Endothelial cell of umbilical vein (primary cell): ENCODE measurements around the gene SEPTIN10. TPM values are rescaled to one million over a fixed set of nuclear protein-coding genes. Genes with fewer than 3 reads are reported as not detected.

Experiments
- BruUV-seq: library from RNA; stranded (reverse); fragments of 400-500 nt; replicated peaks from 2 replicates; lab custom pipeline; 2021; lab: Mats Ljungman, UMichigan
- CTCF ChIA-PET: fragments of 300-600, 350-600 bp; sonication (Branson Sonifier 250); formaldehyde crosslinking; loops from one replicate; lab custom pipeline; 2021; ENCODE audit warnings: antibody characterized with exemption, inconsistent platforms; lab: Charles Lee
- POLR2A ChIA-PET: fragments of 300-600, 350-600 bp; sonication (Branson Sonifier 250); formaldehyde crosslinking; loops from one replicate; lab custom pipeline; 2021; ENCODE audit warnings: antibody characterized with exemption, inconsistent platforms; lab: Charles Lee
- DNase-seq: peaks from one replicate; pipeline ENCODE4 v3.0.0-alpha.2; 2011; ENCODE audit warnings: low read depth, low spot score
- FAIRE-seq: peaks from 2 replicates; lab custom pipeline; 2011; peaks lifted over from hg19 to GRCh38; lab: Jason Lieb, UNC
- H2AFZ ChIP-seq: 2 replicates; pipeline ENCODE4 v1.6.0; 2012; ENCODE audit warnings: low read depth, low read length, control low read depth, inconsistent platforms
- H3K27ac ChIP-seq: 2 replicates; pipeline ENCODE4 v1.5.1; 2011; ENCODE audit warnings: low read depth, mild to moderate bottlenecking, control low read depth, low read length, moderate library complexity; ENCODE audit not compliant: insufficient read depth
- H3K27me3 ChIP-seq, 2 experiments: 2 replicates each; pipeline versions ENCODE4 v1.6.0 to v1.6.1; 2011; ENCODE audit warnings: low read length in 2 of 2, mixed read lengths in 1 of 2; ENCODE audit not compliant: control insufficient read depth in 2 of 2, insufficient read depth in 2 of 2
- H3K36me3 ChIP-seq, 2 experiments: 2 replicates in 1 of 2; 3 replicates in 1 of 2; pipeline ENCODE4 v1.5.1; 2011; ENCODE audit warnings: low read length in 2 of 2, mild to moderate bottlenecking in 1 of 2, moderate library complexity in 1 of 2; ENCODE audit not compliant: control insufficient read depth in 2 of 2, insufficient read depth in 2 of 2; ENCODE audit errors: extremely low read depth in 1 of 2
- H3K4me1 ChIP-seq: 3 replicates; pipeline ENCODE4 v1.5.1; 2011; ENCODE audit warnings: mild to moderate bottlenecking, low read length; ENCODE audit not compliant: control insufficient read depth, insufficient read depth; ENCODE audit errors: extremely low read depth
- H3K4me2 ChIP-seq: 2 replicates; pipeline ENCODE4 v1.6.1; 2011; ENCODE audit warnings: low read length, control low read depth, mixed read lengths; ENCODE audit not compliant: insufficient read depth
- H3K4me3 ChIP-seq, 3 experiments: fragments of 200-600 bp in 1 of 3; sonication (generic), shearing (Covaris generic) in 1 of 3; replicated peaks in 1 of 3; 2 replicates each; pipeline ENCODE4 v1.5.1; 2011 to 2016; ENCODE audit warnings: control low read depth in 3 of 3, low read length in 3 of 3, mild to moderate bottlenecking in 2 of 3, inconsistent platforms in 1 of 3, low read depth in 1 of 3, moderate library complexity in 1 of 3; ENCODE audit not compliant: insufficient read depth in 1 of 3
- H3K79me2 ChIP-seq: 2 replicates; pipeline ENCODE4 v1.6.0; 2012; ENCODE audit warnings: low read length, inconsistent platforms; ENCODE audit not compliant: control insufficient read depth, insufficient read depth
- H3K9ac ChIP-seq: replicated peaks from 2 replicates; pipeline ENCODE3; 2011; ENCODE audit warnings: low read length, control low read depth; ENCODE audit not compliant: insufficient read depth; ENCODE audit errors: extremely low read depth
- H3K9me1 ChIP-seq: replicated peaks from 3 replicates; pipeline ENCODE4 v1.6.0; 2011; ENCODE audit warnings: mild to moderate bottlenecking, low read length; ENCODE audit not compliant: control insufficient read depth, insufficient read depth; ENCODE audit errors: extremely low read depth
- H3K9me3 ChIP-seq: replicated peaks from 2 replicates; pipeline ENCODE4 v1.5.1; 2012; ENCODE audit warnings: low read length, inconsistent platforms; ENCODE audit not compliant: control insufficient read depth, insufficient read depth
- H4K20me1 ChIP-seq: replicated peaks from 2 replicates; pipeline ENCODE3; 2011; ENCODE audit warnings: mild to moderate bottlenecking, low read length; ENCODE audit not compliant: control insufficient read depth, insufficient read depth; ENCODE audit errors: extremely low read depth
- CTCF ChIP-seq, 2 donors: IDR thresholded peaks; 1 replicate in 1 of 2; 2 replicates in 1 of 2; pipeline ENCODE4 v1.5.1; 2011; ENCODE audit warnings: low read length in 2 of 2, mild to moderate bottlenecking in 2 of 2, moderate library complexity in 2 of 2, control low read depth in 1 of 2, inconsistent platforms in 1 of 2, low read depth in 1 of 2; ENCODE audit not compliant: insufficient read depth in 1 of 2; ENCODE audit errors: extremely low read depth in 1 of 2
- EZH2 ChIP-seq: IDR thresholded peaks from 2 replicates; pipeline ENCODE4 v1.6.1; 2012; ENCODE audit warnings: borderline replicate concordance, low read depth, mild to moderate bottlenecking, moderate library complexity, low read length, inconsistent platforms; ENCODE audit not compliant: severe bottlenecking
- FOS ChIP-seq: IDR thresholded peaks from 2 replicates; pipeline ENCODE4 v1.6.1; 2011; ENCODE audit warnings: mild to moderate bottlenecking, low read length, moderate library complexity, borderline replicate concordance; ENCODE audit not compliant: insufficient read depth
- GATA2 ChIP-seq: IDR thresholded peaks from 2 replicates; pipeline ENCODE4 v1.7.0; 2011; ENCODE audit warnings: low read depth, mild to moderate bottlenecking, moderate library complexity, mixed read lengths, low read length; ENCODE audit not compliant: insufficient read length, insufficient read depth
- JUN ChIP-seq: IDR thresholded peaks from 2 replicates; pipeline ENCODE4 v1.6.1; 2011; ENCODE audit warnings: borderline replicate concordance, low read depth; ENCODE audit not compliant: insufficient read length, insufficient read depth
- MYC ChIP-seq: IDR thresholded peaks from one replicate; pipeline ENCODE4 v1.6.1; 2011; ENCODE audit warnings: mild to moderate bottlenecking, low read depth, low read length
- POLR2A ChIP-seq: IDR thresholded peaks from 2 replicates; pipeline ENCODE4 v1.6.1; 2012; ENCODE audit warnings: low read depth, mild to moderate bottlenecking, control low read depth, low read length
- POLR2AphosphoS5 ChIP-seq: IDR thresholded peaks from 2 replicates; pipeline ENCODE4 v1.6.1; 2012; ENCODE audit warnings: low read depth, mild to moderate bottlenecking, control low read depth, low read length, moderate library complexity; ENCODE audit not compliant: insufficient read depth
- dilution Hi-C: fragments of 300-500 bp; cut with MboI; formaldehyde crosslinking; loops from one replicate; pipeline ENCODE4 v1.15.0; 2019; ENCODE audit warnings: low sequenced_read_pairs; ENCODE audit not compliant: extremely low pct_ligation_motif_present
- intact Hi-C: fragments of 100-400 bp; cut with micrococcal nuclease; formaldehyde crosslinking; loops from one replicate; pipeline ENCODE4 v1.10.0; 2022
- polyA plus RNA-seq, 4 experiments: library from polyadenylated mRNA; depleted of rRNA in 3 of 4; stranded (reverse) in 3 of 4; unstranded in 1 of 4; fragments of >200 nt; gene quantifications; 2 replicates each; pipeline versions ENCODE4 v1.2.1 to v1.2.3, GENCODE V29; 2011 to 2012; ENCODE audit warnings: missing spikeins in 1 of 4
- total RNA-seq: library from RNA; stranded (reverse); gene quantifications from 2 replicates; pipeline ENCODE4 v1.2.3, GENCODE V29; 2021
- TF ChIP-seq, protein P1 (sequence below): IDR thresholded peaks from 2 replicates; pipeline ENCODE4 v1.6.1; 2011; ENCODE audit not compliant: insufficient read depth, insufficient read length

SEPTIN10 gene
- total and polyA plus RNA-seq, 2 donors (not counting 3 experiments of a cell fraction or from before 2014, with no cell fraction given) = 26.1 to 121 TPM

DNA sequence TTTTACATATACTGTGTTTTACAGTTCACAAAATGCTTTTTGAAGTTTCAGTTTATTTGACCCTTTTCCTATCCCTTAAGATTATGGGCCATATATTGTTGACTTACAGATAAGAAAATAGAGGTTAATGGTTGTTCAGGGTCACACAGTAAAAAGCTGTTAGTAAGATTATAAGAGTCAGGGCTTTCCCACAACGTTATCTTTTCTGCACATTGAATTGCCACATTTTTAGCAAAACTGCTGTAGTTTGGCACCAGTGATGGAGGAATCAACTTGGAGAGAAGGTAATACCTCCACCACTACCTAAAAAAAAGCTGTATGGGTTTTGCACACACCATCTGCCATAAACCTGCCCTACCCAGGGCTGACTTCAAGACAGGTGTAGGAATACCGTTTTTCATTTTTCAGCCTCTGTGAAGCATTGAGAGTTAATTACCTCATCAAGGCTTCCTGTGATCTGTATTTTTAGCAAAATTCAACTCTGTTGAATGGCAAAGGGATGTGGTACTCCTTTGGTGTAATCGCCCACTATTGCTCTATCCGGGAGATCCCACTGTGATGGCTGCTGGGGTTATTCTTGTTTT is 5.4 kb upstream of the SEPTIN10 start:
- intact Hi-C loops = no loop called here
- Histone ChIP-seq H3K4me3 (no peak overlapping the region), H3K27ac (no peak overlapping the region), H3K9me3 (no peaks in the 10 kb centered on the region), H3K79me2 (peaks cover 16% of the 10 kb centered on the region), H2AFZ (no peak overlapping the region), H3K4me2 (no peak overlapping the region), H3K9ac (no peak overlapping the region), H3K27me3 (peaks cover 3 to 10% of the 10 kb centered on the region in 2 experiments), H3K9me1 (no peaks in the 10 kb centered on the region), H3K36me3 (no peaks in the 10 kb centered on the region), H4K20me1 (no peaks in the 10 kb centered on the region), H3K4me1 (peaks cover 16% of the 10 kb centered on the region)
- FAIRE-seq = no peak
- POLR2A ChIA-PET = no interaction called here
- dilution Hi-C loops = no loop called here
- no TSS peak for BruUV-seq
- DNase-seq = no peak
- no peak for TF ChIP-seq POLR2A
- TF ChIP-seq EZH2 = no peak
- no peak for TF ChIP-seq MYC
- no peak for TF ChIP-seq JUN
- TF ChIP-seq CTCF (IDR thresholded peaks at IDR 0.05; ENCODE audit: extremely low read depth in 1 of 2, insufficient read depth in 1 of 2, low read depth in 1 of 2, low read length in 2 of 2) = no peak
- TF ChIP-seq POLR2AphosphoS5 = no peak
- TF ChIP-seq, protein P1, sequence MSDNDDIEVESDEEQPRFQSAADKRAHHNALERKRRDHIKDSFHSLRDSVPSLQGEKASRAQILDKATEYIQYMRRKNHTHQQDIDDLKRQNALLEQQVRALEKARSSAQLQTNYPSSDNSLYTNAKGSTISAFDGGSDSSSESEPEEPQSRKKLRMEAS = no peak
- no peak for TF ChIP-seq GATA2
- TF ChIP-seq FOS = no peak
- CTCF ChIA-PET = interaction anchor here (1.8 kb wide), 1 partner anchor 117 kb away, joined by 5 read pairs; no protein-coding TSS in a partner anchor
